ENCODE data around the gene CHCHD6.

DNA sequence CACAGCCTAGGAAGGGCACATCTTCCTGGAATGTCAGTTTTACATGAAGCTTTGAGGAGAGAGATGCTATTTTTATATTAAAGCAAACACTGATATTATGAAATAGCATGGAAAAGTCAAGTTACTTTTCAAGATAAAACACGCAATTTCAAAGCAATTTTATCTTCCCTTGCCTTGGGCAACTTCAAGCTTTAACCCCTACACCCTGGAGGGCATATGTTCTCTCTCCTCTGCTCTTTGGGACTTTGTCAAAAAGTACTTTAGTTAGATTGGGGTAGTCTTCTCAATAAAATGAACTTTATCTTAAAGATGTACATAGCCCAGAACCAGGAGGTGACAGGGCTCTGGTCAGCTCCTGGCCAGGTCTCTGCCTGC lies 192.0 kb downstream of the CHCHD6 start:
- TF ChIP-seq EZH2 (IDR thresholded peaks at IDR 0.05): no peak
- no peak for TF ChIP-seq POLR2AphosphoS5 (IDR thresholded peaks at IDR 0.05; ENCODE audit: borderline replicate concordance, low read depth, low read length)
- no peak for TF ChIP-seq FOXP2 (optimal IDR thresholded peaks at IDR 0.05; ENCODE audit: control extremely low read depth, extremely low read length, insufficient read depth)

Measured in SK-N-MC (cell line).